Panc1 (cell line): ENCODE measurements around the gene ASIC1. TPM values are rescaled to one million over a fixed set of nuclear protein-coding genes. Genes with fewer than 3 reads are reported as not detected.

Experiments used
- ATAC-seq: fragments of 200-7000 bp; cut with Tn5 transposase; 2 replicates; pipeline ENCODE4 v1.9.1; 2020; ENCODE audit warnings: mild to moderate bottlenecking, moderate library complexity
- BruUV-seq: library from RNA; stranded (reverse); fragments of 400-500 nt; replicated peaks from 2 replicates; lab custom pipeline; 2021; lab: Mats Ljungman, UMichigan
- CTCF ChIA-PET: fragments of 300-600 bp; sonication (Branson Sonifier 250); formaldehyde crosslinking; loops from one replicate; lab custom pipeline; 2022; ENCODE audit warnings: antibody characterized with exemption; lab: Charles Lee
- POLR2A ChIA-PET: fragments of 300-600 bp; sonication (Branson Sonifier 250); formaldehyde crosslinking; loops from one replicate; lab custom pipeline; 2022; ENCODE audit warnings: antibody characterized with exemption; lab: Charles Lee
- DNase-seq: peaks from one replicate; pipeline ENCODE4 v3.0.0-alpha.2; 2010; ENCODE audit warnings: low read depth, low spot score
- H3K27ac ChIP-seq: 2 replicates; pipeline ENCODE4 v1.5.1; 2011; ENCODE audit warnings: mild to moderate bottlenecking, low read length, inconsistent platforms
- H3K27me3 ChIP-seq: fragments of 200-500 bp; sonication (Bioruptor generic); 2 replicates; pipeline ENCODE4 v1.6.0; 2014; ENCODE audit warnings: low read length, inconsistent platforms; ENCODE audit not compliant: control insufficient read depth, insufficient read depth
- H3K36me3 ChIP-seq: fragments of 200-500 bp; sonication (Bioruptor generic); 2 replicates; pipeline ENCODE4 v1.5.1; 2014; ENCODE audit warnings: inconsistent platforms, mild to moderate bottlenecking, low read length, moderate library complexity; ENCODE audit not compliant: control insufficient read depth, insufficient read depth
- H3K4me1 ChIP-seq: 2 replicates; pipeline ENCODE4 v1.5.1; 2011; ENCODE audit warnings: inconsistent platforms, mild to moderate bottlenecking, low read length, moderate library complexity; ENCODE audit not compliant: control insufficient read depth, insufficient read depth
- H3K4me3 ChIP-seq, 2 experiments: 2 replicates each; pipeline ENCODE4 v1.5.1; 2011 to 2012; ENCODE audit warnings: low read depth in 2 of 2, low read length in 2 of 2, mild to moderate bottlenecking in 2 of 2, inconsistent platforms in 1 of 2, moderate library complexity in 1 of 2
- H3K9me3 ChIP-seq: fragments of 200-500 bp; sonication (Bioruptor generic); 2 replicates; pipeline ENCODE4 v1.5.1; 2014; ENCODE audit warnings: low read depth, mild to moderate bottlenecking, inconsistent platforms, low read length, moderate library complexity; ENCODE audit not compliant: control insufficient read depth, insufficient read depth
- CTCF ChIP-seq: fragments of 450-650 bp; IDR thresholded peaks from 2 replicates; pipeline ENCODE4 v1.5.1; 2017; ENCODE audit warnings: mild to moderate bottlenecking
- POLR2AphosphoS5 ChIP-seq: IDR thresholded peaks from 2 replicates; pipeline ENCODE4 v1.6.1; 2012; ENCODE audit warnings: mild to moderate bottlenecking, low read depth, low read length, moderate library complexity
- REST ChIP-seq, 2 experiments: IDR thresholded peaks; 2 replicates each; pipeline ENCODE4 v1.6.1; 2011 to 2012; ENCODE audit warnings: low read depth in 2 of 2, control low read depth in 1 of 2, low read length in 1 of 2, mild to moderate bottlenecking in 1 of 2, moderate library complexity in 1 of 2; ENCODE audit not compliant: insufficient read depth in 1 of 2
- SIN3A ChIP-seq: IDR thresholded peaks from 2 replicates; pipeline ENCODE4 v1.6.1; 2012; ENCODE audit warnings: low read depth, mild to moderate bottlenecking, low read length, moderate library complexity, borderline replicate concordance; ENCODE audit not compliant: insufficient read depth
- TCF7L2 ChIP-seq: IDR thresholded peaks from 2 replicates; pipeline ENCODE4 v1.6.1; 2011; ENCODE audit warnings: mild to moderate bottlenecking, low read depth, low read length, inconsistent platforms
- in situ Hi-C: cut with HindIII; loops from 2 replicates; pipeline ENCODE4 v1.10.0; 2016; ENCODE audit warnings: low sequenced_read_pairs, low pct_unique_long_range_greater_than_20kb
- intact Hi-C: fragments of 100-400 bp; cut with micrococcal nuclease; formaldehyde crosslinking; loops from one replicate; pipeline ENCODE4 v1.10.0; 2022; ENCODE audit not compliant: unreplicated experiment
- total RNA-seq: library from RNA; stranded (reverse); gene quantifications from one replicate; pipeline ENCODE4 v1.2.1, GENCODE V29; 2021; ENCODE audit not compliant: unreplicated experiment

ASIC1 gene
- total RNA-seq, 1 experiment from 2014 or later = 13.5 TPM

GRCh38 chr12:50106907-50107306, 49.5 kb downstream of the ASIC1 start:
- Histone ChIP-seq H3K4me3 (no peak overlapping the region), H3K27me3 (no peaks in the 10 kb centered on the region), H3K4me1 (peaks cover 20% of the 10 kb centered on the region), H3K27ac (no peak overlapping the region), H3K9me3 (no peaks in the 10 kb centered on the region), H3K36me3 (no peaks in the 10 kb centered on the region)
- DNase-seq = no peak
- ChIA-PET CTCF (no interaction called here), POLR2A (no interaction called here)
- in situ Hi-C loops (no loop called here), intact Hi-C loops (no loop called here)
- no peak for ATAC-seq
- TF ChIP-seq REST (IDR thresholded peaks at IDR 0.05; ENCODE audit: insufficient read depth in 1 of 2, low read depth in 2 of 2, low read length in 1 of 2) (no peak), POLR2AphosphoS5 (no peak), TCF7L2 (no peak), SIN3A (no peak), CTCF (no peak)
- BruUV-seq = no TSS peak

- Histone ChIP-seq H3K27ac (no peak overlapping the region), H3K4me1 (peaks cover 14% of the 10 kb centered on the region), H3K4me3 (no peak overlapping the region), H3K36me3 (no peaks in the 10 kb centered on the region), H3K27me3 (no peaks in the 10 kb centered on the region), H3K9me3 (no peaks in the 10 kb centered on the region)
- no peak for DNase-seq
- in situ Hi-C loops (no loop called here), intact Hi-C loops (no loop called here)
- ChIA-PET POLR2A (interaction anchor here (0.7 kb wide), 1 partner anchor 61 kb away, joined by 4 read pairs; no protein-coding TSS in a partner anchor), CTCF (no interaction called here)
- TF ChIP-seq TCF7L2 = no peak
- no peak for TF ChIP-seq SIN3A
- TF ChIP-seq REST (IDR thresholded peaks at IDR 0.05; ENCODE audit: insufficient read depth in 1 of 2, low read depth in 2 of 2, low read length in 1 of 2) = no peak
- no peak for TF ChIP-seq POLR2AphosphoS5
- no peak for TF ChIP-seq CTCF
- no TSS peak for BruUV-seq
- no peak for ATAC-seq
These were observed 50.2 kb downstream of the ASIC1 start for GRCh38 chr12:50107416-50108268.
